ENCODE results near the gene MGST2.

- no peak for TF ChIP-seq CTCF (IDR thresholded peaks at IDR 0.05; ENCODE audit: insufficient read depth, low read length, poor library complexity, severe bottlenecking)
- no peak for TF ChIP-seq EZH2phosphoT487 (conservative IDR thresholded peaks at IDR 0.05; ENCODE audit: low read length)
These were observed 4.3 kb downstream of the MGST2 start for GRCh38 chr4:139669890-139670289.

Measured in SU-DHL-6 (cell line).